Jurkat, Clone E6-1 (cell line): ENCODE measurements around the gene TRIM36. TPM values are rescaled to one million over a fixed set of nuclear protein-coding genes. Genes with fewer than 3 reads are reported as not detected.

ENCODE experiments used
- DNase-seq: peaks from one replicate; pipeline ENCODE4 v3.0.0-alpha.2; 2011; ENCODE audit warnings: low read depth, low spot score
- H3K4me3 ChIP-seq: 2 replicates; pipeline ENCODE4 v1.5.1; 2011; ENCODE audit warnings: mild to moderate bottlenecking, low read length, control low read depth, moderate library complexity
- polyA plus RNA-seq: library from polyadenylated mRNA; unstranded; fragments of >200 nt; gene quantifications from one replicate; pipeline ENCODE4 v1.2.1, GENCODE V29; 2012; ENCODE audit warnings: missing spikeins; ENCODE audit not compliant: insufficient read length, insufficient read depth

TRIM36 gene, protein sequence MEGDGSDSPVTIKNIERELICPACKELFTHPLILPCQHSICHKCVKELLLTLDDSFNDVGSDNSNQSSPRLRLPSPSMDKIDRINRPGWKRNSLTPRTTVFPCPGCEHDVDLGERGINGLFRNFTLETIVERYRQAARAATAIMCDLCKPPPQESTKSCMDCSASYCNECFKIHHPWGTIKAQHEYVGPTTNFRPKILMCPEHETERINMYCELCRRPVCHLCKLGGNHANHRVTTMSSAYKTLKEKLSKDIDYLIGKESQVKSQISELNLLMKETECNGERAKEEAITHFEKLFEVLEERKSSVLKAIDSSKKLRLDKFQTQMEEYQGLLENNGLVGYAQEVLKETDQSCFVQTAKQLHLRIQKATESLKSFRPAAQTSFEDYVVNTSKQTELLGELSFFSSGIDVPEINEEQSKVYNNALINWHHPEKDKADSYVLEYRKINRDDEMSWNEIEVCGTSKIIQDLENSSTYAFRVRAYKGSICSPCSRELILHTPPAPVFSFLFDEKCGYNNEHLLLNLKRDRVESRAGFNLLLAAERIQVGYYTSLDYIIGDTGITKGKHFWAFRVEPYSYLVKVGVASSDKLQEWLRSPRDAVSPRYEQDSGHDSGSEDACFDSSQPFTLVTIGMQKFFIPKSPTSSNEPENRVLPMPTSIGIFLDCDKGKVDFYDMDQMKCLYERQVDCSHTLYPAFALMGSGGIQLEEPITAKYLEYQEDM
- 15.3 TPM for polyA plus RNA-seq

DNA sequence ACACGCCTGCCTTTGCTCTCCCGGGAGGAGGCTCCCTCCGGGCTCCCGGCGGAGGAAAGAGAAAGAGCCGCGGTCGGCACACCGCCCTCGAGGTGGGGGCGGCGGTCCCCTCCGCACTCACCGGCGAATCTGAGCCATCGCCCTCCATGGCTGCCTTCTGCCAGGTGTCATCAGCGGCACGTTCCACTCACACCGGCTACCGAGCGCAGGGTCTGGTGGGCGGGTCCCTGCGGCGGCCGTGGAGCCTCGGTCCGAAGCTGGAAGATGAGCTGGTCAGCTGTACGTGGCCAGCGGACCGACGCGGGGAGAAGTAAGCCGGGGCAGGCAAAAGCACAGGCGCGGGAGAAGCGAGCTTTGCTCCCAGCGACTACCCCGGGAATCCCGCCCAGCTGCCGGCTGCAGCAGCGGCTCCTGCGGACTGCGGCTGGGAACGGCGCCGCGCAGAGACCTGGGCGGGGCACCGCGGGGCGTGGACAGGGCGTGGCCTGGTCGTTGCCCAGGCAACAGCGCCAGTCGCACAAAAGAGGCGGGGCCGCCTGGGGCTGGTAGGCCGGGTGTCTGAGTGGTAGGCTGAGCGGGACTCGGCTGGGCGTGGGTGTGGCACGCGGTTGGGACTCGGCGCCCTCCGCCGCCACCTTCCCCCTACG is at the start of gene TRIM36:
Gene TRIM36, minus strand, starts transcription at position 422 of the 647 bp plus-strand sequence. Its CDS starts 274 bp downstream, at position 148.
- DNase-seq, result peak; percentile 93
- H3K4me3 ChIP-seq, result peak within 1 kb of the TSS; percentile 73

DNA sequence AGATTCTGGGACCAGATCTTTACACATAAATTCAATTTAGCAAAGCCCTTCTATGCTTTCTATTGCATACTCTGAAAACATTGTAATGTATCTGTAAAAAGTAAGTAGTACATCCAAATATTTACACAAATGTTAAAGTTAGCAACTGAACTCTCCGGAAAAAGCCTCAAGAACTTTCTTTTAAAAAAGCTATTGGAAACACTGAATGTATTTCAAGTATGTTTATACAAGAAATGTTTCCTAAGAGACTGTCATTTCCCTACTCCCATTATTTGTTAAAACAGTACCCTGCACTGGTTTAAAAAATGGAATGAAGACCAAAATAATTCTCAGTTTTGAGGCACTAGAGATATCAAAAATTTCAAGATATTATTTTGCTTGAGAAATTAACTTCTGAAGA is 44.8 kb upstream of the TRIM36 start:
- no peak overlapping the region for H3K4me3 ChIP-seq
- DNase-seq, result no peak

DNA sequence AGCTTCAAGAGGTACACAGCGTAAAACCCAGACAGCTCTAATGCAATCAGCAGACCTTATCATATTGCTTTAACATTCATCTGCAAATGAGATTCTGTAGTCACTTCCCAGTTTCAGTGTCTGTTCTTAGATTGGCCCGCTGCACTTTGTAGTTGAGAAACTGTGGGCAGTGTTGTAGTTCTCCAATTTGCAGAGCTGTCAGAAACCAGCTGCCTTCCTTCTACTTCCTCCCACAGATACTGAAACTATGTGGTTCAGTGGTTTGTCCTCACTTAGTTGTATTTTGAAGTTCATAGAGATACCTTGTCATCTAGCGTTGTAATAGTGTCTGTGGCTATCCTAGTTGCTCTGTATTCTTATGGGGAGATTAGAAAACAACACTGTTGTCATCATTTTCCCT is 39.6 kb upstream of the TRIM36 start:
- DNase-seq, result peak; percentile 84
- no peak overlapping the region for H3K4me3 ChIP-seq

DNA sequence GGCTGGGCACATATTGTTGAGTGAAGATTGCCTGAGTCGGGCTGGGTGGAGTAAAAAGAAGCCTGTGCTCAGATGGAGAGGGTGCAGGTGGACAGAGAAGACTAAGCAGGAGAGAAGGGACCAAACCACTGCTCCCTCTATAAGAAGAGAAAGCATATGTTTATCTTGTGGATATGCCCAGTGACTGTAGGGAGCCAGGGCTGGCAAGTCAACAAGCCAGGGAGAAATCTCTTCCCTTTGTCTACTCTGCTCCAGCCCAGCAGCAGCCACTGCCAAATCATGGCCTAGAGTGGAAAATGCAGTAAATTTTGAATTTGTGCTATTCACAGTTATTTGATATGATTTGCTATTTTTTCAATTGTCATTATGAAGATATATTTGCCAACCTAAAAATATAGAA is 33.2 kb upstream of the TRIM36 start:
- no peak overlapping the region for H3K4me3 ChIP-seq
- no peak for DNase-seq

DNA sequence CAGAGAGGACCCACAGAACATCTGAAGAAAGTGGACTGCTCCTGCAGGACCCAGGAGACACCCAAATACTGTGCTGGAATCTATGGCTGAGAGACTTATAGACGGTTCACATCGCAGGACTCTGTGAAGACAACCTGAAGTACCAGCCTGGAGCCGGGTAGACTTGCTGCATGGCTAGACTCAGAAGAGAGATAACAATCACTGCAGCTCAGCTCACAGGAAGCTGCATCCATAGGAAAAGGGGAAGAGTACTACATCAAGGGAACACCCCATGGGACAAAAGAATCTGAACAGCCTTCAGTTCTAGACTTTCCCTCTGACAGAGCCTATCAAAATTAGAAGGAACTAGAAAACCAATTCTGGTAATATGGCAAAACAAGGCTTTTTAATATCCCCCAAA is 26.5 kb upstream of the TRIM36 start:
- no peak overlapping the region for H3K4me3 ChIP-seq
- no peak for DNase-seq

DNA sequence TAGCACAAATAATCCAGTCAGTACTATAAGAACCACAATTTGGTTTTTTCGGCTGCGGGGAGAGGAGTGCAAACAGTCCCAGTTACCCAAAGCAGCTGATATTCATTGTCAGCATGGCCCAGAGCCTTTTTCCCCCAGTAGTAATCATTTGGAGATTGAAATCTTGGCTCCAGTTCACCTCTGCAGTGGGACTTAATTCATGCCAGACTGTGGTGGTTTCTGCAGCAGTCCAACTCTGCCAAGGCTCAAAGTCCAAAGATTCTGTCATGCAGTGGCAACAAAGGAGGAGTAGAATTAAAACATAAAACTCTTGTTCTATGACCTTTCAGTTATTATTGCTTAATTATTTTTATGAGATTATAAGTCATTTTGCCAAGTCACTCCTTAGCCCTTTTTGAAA is 25.0 kb upstream of the TRIM36 start:
- no peak for DNase-seq

DNA sequence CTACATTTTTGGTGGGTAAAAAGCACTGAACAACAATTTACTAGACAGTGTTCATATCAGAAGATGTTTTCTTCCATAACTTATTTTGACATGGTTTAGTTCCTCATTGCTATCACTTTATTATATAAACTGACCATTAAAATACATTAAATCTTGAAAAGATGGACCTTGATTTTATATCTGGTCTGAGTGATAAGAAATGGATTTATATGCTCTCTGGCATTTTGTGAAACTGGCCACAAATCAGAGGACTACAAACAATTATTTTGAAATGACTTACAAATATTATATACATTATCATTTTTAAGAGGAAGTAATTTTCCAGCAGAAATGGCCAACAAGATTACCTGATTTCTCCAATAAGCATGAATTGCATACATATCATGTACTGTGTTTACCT is 23.6 kb upstream of the TRIM36 start:
- DNase-seq, result no peak
- H3K4me3 ChIP-seq, result no peak overlapping the region

More for the DNA sequence above, 25.0 kb upstream of the TRIM36 start:
- no peak overlapping the region for H3K4me3 ChIP-seq

DNA sequence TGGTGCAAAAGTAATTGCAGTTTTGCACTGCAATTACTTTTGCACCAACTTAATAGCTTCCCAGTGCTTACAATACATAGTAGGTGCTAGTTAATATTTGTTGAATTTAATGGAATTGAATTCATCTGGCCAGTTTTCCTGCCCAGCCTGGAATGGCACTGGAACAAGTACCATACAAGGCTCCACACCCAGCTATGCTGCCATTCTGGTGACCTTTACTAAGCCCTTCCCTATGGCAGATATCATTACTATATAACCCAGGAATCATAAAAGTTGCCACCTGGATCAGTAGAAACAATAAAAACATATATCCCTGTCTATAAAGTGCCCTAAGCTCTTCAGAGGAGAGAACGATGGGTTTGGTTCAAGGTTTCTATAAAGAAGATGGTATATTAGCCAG is 22.4 kb upstream of the TRIM36 start:
- no peak overlapping the region for H3K4me3 ChIP-seq
- DNase-seq, result no peak

DNA sequence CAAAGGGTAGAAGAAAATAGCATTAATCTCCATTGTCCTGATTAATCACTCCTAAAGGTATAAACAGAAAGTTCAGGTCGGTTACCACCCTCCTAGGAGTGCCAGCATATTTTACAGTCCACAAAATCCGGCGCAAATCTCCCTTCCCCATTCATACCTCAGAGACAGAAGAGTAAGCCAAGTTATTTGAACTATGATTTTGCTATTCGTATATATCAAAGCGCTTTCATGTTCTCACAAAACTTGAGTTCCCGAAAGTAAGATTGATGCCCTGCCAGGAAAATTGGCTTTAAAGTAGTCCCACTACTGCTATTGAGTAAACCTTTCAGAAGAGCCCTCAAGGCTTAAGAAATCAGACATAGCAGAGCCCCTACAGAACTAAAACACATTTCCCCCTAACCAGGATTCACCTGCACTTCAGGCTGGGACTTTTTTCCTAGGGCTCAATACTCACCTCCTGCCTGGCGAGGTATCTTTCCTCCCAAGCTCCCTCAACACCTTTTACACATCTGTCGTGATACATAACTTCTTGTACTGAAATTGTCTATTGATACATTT is 21.8 kb upstream of the TRIM36 start:
- H3K4me3 ChIP-seq, result no peak overlapping the region
- no peak for DNase-seq

DNA sequence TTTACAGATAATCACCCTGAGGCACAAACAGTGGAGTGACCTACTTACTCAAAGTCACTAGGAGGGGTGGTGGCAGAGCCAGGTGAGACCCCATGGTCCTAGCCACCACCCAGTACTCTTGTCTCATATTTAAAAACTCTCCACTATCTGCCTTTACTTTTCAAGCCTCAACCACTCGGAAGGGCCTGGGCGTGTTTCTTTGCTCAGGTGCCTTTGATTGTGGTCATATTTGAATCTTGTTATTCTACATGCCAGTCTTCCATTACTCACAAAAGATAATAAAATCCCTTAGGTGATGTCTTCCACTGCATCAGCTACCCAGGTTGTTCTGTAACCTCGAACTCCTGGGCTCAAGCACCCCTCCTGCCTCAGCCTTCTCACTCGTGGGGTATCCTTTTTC is 20.7 kb upstream of the TRIM36 start:
- DNase-seq, result no peak
- H3K4me3 ChIP-seq, result no peak overlapping the region

DNA sequence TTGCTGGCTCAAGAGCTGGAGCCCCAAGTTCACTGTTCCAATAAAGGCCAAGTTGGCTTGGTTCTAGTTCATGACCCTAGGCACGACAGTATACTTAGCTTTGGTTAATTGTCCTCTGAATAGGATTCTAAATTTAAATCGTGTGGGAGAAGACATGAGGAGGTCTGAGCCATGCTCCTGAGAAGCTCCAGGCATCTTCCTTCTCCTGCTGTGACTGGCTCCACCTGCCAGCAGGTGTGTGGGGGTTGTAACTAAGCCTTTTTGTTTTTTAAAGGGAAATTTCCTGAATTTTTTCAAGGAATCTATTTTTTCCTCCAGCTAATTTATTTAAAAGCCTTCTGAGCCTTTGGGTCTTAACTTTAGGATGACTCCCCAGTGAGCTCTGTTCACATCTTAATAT is 20.2 kb upstream of the TRIM36 start:
- no peak for DNase-seq

DNA sequence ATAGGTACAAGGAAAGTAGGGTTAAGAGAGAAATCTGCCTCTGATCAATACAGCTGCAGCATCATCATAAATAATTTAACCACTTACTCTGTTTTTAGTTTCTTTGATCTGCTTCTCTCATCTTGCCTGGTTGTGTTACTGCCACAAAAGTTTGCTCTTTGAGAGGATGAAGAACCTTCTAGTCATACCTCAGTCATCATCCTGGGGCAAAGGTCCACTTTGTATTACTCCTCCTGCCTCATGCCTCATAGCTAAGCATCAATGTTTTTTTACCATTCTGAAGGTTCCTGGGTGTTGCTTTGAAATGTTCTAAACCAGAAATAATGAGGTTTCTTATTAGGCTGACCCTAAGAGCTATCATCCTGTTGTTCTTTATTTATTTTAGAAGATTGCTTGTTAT is 17.1 kb upstream of the TRIM36 start:
- no peak overlapping the region for H3K4me3 ChIP-seq

More for the DNA sequence above, 20.2 kb upstream of the TRIM36 start:
- H3K4me3 ChIP-seq, result no peak overlapping the region

DNA sequence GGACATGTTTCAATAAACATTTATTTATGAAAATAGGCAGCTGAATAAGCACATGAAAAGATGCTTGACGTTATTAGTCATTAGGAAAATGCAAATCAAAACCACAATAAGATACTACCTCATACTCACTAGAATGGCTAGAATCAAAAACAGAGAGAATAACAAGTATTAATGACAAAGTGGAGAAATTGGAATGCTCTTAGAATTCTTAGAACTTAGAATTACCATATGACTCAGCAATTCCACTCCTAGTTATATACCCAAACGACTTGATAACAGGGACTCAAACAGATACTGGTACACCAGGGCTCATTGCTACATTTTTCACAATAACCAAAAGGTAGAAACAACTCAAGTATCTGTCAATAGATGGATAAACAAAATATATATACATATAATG is 15.1 kb upstream of the TRIM36 start:
- no peak overlapping the region for H3K4me3 ChIP-seq
- no peak for DNase-seq

More for the DNA sequence above, 17.1 kb upstream of the TRIM36 start:
- DNase-seq, result no peak

DNA sequence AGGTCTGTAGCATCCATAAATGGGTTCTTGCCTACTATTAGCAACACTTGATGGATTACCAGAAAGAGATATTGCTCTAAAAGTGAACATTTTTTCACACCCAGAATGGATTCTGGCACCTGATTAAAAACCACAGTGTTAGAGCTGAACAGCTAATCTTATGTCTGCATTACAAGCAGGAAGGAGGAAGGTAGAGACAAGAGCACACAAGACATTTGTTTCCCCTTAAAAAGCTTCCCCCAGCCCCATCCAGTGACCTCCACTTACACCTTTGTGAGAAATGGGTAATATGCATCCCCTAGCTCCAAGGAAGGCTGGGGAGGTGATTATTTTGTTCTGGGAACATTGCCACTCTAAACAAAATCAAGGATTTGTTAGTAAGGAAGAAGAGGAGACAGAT is 12.0 kb upstream of the TRIM36 start:
- no peak overlapping the region for H3K4me3 ChIP-seq
- DNase-seq, result no peak

DNA sequence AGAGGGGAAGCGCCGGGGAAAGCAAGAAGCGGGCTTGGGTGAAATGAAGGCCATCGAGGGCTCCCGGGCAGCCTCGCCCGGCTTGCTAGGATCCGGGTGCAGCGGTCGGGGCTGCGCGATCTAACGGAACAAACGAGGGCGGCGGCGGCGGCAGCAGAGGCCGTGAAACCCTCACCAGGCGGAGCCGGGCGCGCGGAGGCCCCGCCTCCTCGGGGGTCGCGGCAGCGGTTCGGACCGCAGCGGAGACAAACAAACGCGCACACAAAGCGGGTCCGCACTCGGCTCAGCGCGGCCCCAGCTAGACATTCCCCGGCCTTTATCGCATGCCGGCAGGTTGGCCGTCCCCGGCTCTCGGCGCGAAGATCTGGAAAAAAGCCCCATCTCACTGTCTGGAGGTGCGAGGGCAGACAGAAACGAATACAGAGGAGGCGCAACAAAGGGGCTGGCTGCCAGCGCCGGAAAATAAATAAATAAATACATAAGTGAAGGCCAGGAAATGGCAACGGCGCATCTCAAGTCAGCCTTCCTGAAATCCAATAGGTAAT is 10.5 kb upstream of the TRIM36 start:
- H3K4me3 ChIP-seq, result peak overlapping the region; percentile 49

DNA sequence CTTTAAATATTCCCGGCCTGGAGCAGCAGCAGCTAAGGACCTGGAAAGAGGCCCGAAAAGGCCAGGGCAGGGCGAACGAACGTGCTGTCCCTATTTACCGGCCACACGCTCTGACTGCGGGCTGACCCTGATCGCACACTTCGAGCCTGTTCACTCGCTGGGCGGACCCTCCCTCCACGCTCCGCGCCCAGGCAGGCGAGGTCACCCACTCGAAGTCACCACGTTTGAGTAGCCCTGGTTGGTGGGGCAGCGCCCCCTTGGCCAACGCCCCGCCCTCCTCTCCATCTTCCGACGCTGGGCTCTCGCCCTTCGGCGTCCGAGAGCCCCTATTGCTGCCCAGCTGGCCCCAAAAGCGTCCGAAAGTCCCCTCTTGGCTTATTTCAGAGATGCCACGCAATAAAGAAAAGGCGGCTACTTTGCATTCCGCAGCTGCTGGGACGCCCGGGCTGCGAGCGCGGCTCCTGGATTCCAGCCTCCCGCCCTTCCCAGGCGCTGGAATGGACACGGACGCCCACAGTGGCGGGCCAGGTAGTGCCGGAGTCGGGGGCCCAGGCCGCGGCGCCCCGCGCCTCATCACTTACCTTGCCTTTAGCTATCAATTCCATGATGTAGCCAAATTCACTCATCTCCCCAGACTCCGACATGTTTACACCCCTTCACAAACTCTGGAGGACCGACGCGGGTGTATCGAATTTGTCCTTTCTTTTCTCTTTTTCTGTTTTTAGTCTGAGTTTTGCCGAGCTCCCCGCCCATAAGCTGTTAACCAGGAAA is 9.9 kb upstream of the TRIM36 start:
- no peak for DNase-seq
- H3K4me3 ChIP-seq, result peak overlapping the region; percentile 49

More for the DNA sequence above, 10.5 kb upstream of the TRIM36 start:
- no peak for DNase-seq

DNA sequence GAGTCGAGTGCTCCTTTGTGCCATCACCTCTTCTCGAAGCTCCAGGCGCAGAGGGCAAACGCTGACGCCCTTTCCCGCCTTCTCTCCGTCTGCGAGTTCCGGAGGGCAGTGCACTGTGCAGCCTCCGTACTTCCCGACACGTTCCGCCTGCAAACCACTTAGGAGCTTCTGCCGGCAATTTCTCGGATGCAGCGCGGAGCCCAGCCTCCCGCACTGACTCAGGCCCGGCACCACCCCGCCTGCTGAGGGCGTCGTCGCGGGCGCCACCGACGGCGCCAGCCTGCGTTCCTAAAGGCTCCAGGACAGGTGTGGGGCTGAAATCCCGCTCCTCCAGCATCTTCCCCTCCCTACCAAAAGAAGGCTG is 9.3 kb upstream of the TRIM36 start:
- H3K4me3 ChIP-seq, result no peak overlapping the region

DNA sequence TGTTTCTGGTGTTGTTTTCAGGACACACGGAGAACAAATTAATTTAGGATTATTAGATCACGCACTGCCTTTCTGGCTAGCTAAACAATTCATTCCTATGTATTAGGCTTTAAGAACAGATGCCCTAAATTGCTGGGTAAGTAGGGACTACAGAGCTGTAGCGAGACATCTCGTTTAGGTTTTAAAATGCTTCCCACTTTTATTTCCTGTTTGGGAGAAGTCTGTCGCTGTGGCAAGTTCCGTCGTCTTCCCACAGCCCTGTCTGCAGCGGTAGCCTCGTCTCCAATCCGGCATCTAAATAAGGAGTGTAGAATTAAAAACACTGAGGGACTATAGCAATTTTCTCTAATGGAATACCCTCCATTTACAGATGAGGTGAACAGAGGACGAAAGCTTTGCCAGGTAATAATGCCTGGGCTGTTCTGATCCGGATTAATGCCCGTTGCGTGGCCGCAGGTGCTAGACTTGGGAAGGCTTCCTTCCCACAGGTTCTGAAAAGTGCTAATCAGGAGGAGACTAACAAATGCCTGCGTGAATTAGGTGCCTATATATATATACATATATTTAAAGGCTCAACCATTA is 1.3 kb upstream of the TRIM36 start:
- H3K4me3 ChIP-seq, result peak overlapping the region; percentile 73
- DNase-seq, result no peak

More for the DNA sequence above, 9.3 kb upstream of the TRIM36 start:
- DNase-seq, result no peak
